ENCODE data around the gene IL21R. TPM values are rescaled to one million over a fixed set of nuclear protein-coding genes. Genes with fewer than 3 reads are reported as not detected.
A peak's percentile ranks its signal among the peaks of the same experiment; 100 is the strongest.

The IL21R gene
- total and polyA plus RNA-seq, 2 donors (not counting 1 experiment from before 2014, with no cell fraction given), result 28.5 to 32.1 TPM

DNA sequence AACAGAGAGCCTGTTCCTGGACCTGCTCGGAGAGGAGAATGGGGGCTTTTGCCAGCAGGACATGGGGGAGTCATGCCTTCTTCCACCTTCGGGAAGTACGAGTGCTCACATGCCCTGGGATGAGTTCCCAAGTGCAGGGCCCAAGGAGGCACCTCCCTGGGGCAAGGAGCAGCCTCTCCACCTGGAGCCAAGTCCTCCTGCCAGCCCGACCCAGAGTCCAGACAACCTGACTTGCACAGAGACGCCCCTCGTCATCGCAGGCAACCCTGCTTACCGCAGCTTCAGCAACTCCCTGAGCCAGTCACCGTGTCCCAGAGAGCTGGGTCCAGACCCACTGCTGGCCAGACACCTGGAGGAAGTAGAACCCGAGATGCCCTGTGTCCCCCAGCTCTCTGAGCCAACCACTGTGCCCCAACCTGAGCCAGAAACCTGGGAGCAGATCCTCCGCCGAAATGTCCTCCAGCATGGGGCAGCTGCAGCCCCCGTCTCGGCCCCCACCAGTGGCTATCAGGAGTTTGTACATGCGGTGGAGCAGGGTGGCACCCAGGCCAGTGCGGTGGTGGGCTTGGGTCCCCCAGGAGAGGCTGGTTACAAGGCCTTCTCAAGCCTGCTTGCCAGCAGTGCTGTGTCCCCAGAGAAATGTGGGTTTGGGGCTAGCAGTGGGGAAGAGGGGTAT is 39.3 kb upstream of the IL21R start:
- Mint-ChIP-seq H3K4me1 (peaks cover 32% of the 10 kb centered on the region), H3K27ac (no peak overlapping the region), H3K9me3 (ENCODE audit: insufficient read depth) (no peaks in the 10 kb centered on the region), H3K4me3 (no peak overlapping the region), H3K27me3 (no peaks in the 10 kb centered on the region)
- ChIA-PET POLR2A (no interaction called here), CTCF (interaction anchor here (1.1 to 2.7 kb wide), 3 partner anchors 44 to 183 kb away, joined by 3 to 11 read pairs (median 7); no protein-coding TSS in a partner anchor)
- Histone ChIP-seq H4K20me1 (ENCODE audit: control insufficient read depth, insufficient read depth, low read length, poor library complexity, severe bottlenecking) (peaks cover 57% of the 10 kb centered on the region), H3K4me3 (ENCODE audit: control extremely low read depth in 1 of 5, extremely low read depth in 1 of 5, insufficient read depth in 1 of 5, low read depth in 2 of 5, low read length in 4 of 5) (no peak overlapping the region), H3K27ac (ENCODE audit: low read length in 2 of 2) (peak overlapping the region; percentile 2 to 19), H3K4me1 (ENCODE audit: control insufficient read depth in 2 of 2, insufficient read depth in 2 of 2, low read length in 2 of 2) (peaks cover 12 to 25% of the 10 kb centered on the region in 2 donors), H3K36me3 (replicated peaks in 1 of 2; ENCODE audit: control extremely low read depth in 1 of 2, control insufficient read depth in 1 of 2, extremely low read depth in 1 of 2, insufficient read depth in 2 of 2, low read length in 1 of 2) (peaks cover 27 to 64% of the 10 kb centered on the region in 2 experiments), H2AFZ (ENCODE audit: insufficient read depth, low read depth, low read length, poor library complexity, severe bottlenecking) (no peak overlapping the region), H3K9ac (ENCODE audit: low read length) (no peak overlapping the region), H3K9me3 (ENCODE audit: control extremely low read depth in 1 of 3, control insufficient read depth in 2 of 3, insufficient read depth in 1 of 3, low read length in 2 of 3) (peaks cover 0 to 5% (median 0%) of the 10 kb centered on the region in 3 donors), H3K4me2 (replicated peaks; ENCODE audit: low read depth, low read length, poor library complexity, severe bottlenecking) (no peak overlapping the region), H3K27me3 (replicated peaks in 1 of 4; ENCODE audit: control extremely low read depth in 1 of 4, control insufficient read depth in 3 of 4, insufficient read depth in 4 of 4, low read length in 3 of 4) (no peaks in the 10 kb centered on the region), H3K79me2 (ENCODE audit: control insufficient read depth, insufficient read depth, low read length) (peaks cover 5% of the 10 kb centered on the region)
- ATAC-seq (ENCODE audit: low read depth) (no peak), DNase-seq (no peak)
- WGBS (ENCODE audit: insufficient coverage), result 88% methylated on average over 16 of the region's 16 CpGs
- intact Hi-C loops (cut with micrococcal nuclease), result no loop called here
- TF ChIP-seq EZH2 (IDR thresholded peaks at IDR 0.05; ENCODE audit: borderline replicate concordance, insufficient read depth, low read depth, low read length, poor library complexity, severe bottlenecking), result no peak
- TF ChIP-seq, protein P1, sequence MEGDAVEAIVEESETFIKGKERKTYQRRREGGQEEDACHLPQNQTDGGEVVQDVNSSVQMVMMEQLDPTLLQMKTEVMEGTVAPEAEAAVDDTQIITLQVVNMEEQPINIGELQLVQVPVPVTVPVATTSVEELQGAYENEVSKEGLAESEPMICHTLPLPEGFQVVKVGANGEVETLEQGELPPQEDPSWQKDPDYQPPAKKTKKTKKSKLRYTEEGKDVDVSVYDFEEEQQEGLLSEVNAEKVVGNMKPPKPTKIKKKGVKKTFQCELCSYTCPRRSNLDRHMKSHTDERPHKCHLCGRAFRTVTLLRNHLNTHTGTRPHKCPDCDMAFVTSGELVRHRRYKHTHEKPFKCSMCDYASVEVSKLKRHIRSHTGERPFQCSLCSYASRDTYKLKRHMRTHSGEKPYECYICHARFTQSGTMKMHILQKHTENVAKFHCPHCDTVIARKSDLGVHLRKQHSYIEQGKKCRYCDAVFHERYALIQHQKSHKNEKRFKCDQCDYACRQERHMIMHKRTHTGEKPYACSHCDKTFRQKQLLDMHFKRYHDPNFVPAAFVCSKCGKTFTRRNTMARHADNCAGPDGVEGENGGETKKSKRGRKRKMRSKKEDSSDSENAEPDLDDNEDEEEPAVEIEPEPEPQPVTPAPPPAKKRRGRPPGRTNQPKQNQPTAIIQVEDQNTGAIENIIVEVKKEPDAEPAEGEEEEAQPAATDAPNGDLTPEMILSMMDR (IDR thresholded peaks at IDR 0.05), result no peak

DNA sequence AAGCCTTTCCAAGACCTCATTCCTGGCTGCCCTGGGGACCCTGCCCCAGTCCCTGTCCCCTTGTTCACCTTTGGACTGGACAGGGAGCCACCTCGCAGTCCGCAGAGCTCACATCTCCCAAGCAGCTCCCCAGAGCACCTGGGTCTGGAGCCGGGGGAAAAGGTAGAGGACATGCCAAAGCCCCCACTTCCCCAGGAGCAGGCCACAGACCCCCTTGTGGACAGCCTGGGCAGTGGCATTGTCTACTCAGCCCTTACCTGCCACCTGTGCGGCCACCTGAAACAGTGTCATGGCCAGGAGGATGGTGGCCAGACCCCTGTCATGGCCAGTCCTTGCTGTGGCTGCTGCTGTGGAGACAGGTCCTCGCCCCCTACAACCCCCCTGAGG is 38.7 kb upstream of the IL21R start:
- CTCF ChIA-PET, result interaction anchor here (1.1 to 2.7 kb wide), 3 partner anchors 44 to 184 kb away, joined by 3 to 11 read pairs (median 7); no protein-coding TSS in a partner anchor
- no peak for TF ChIP-seq EZH2 (IDR thresholded peaks at IDR 0.05; ENCODE audit: borderline replicate concordance, insufficient read depth, low read depth, low read length, poor library complexity, severe bottlenecking)
- TF ChIP-seq, protein P1 (IDR thresholded peaks at IDR 0.05), result no peak
- peaks cover 25 to 59% of the 10 kb centered on the region in 2 experiments for H3K36me3 ChIP-seq (replicated peaks in 1 of 2; ENCODE audit: control extremely low read depth in 1 of 2, control insufficient read depth in 1 of 2, extremely low read depth in 1 of 2, insufficient read depth in 2 of 2, low read length in 1 of 2)
- Mint-ChIP-seq H3K4me1 (peaks cover 37% of the 10 kb centered on the region), H3K9me3 (ENCODE audit: insufficient read depth) (no peaks in the 10 kb centered on the region), H3K27ac (peak overlapping the region; percentile 26), H3K27me3 (no peaks in the 10 kb centered on the region), H3K4me3 (no peak overlapping the region)
- peak overlapping the region; percentile 2 to 19 for H3K27ac ChIP-seq (ENCODE audit: low read length in 2 of 2)
- intact Hi-C loops (cut with micrococcal nuclease), result no loop called here
- no peak overlapping the region for H2AFZ ChIP-seq (ENCODE audit: insufficient read depth, low read depth, low read length, poor library complexity, severe bottlenecking)
- no peak overlapping the region for H3K9ac ChIP-seq (ENCODE audit: low read length)
- H3K4me3 ChIP-seq (ENCODE audit: control extremely low read depth in 1 of 5, extremely low read depth in 1 of 5, insufficient read depth in 1 of 5, low read depth in 2 of 5, low read length in 4 of 5), result no peak overlapping the region
- peaks cover 51% of the 10 kb centered on the region for H4K20me1 ChIP-seq (ENCODE audit: control insufficient read depth, insufficient read depth, low read length, poor library complexity, severe bottlenecking)
- no peak for ATAC-seq (ENCODE audit: low read depth)
- peaks cover 0 to 5% (median 0%) of the 10 kb centered on the region in 3 donors for H3K9me3 ChIP-seq (ENCODE audit: control extremely low read depth in 1 of 3, control insufficient read depth in 2 of 3, insufficient read depth in 1 of 3, low read length in 2 of 3)
- POLR2A ChIA-PET, result no interaction called here
- WGBS (ENCODE audit: insufficient coverage), result 93% methylated on average over 5 of the region's 5 CpGs
- peaks cover 16 to 31% of the 10 kb centered on the region in 2 donors for H3K4me1 ChIP-seq (ENCODE audit: control insufficient read depth in 2 of 2, insufficient read depth in 2 of 2, low read length in 2 of 2)
- H3K4me2 ChIP-seq (replicated peaks; ENCODE audit: low read depth, low read length, poor library complexity, severe bottlenecking), result no peak overlapping the region
- H3K27me3 ChIP-seq (replicated peaks in 1 of 4; ENCODE audit: control extremely low read depth in 1 of 4, control insufficient read depth in 3 of 4, insufficient read depth in 4 of 4, low read length in 3 of 4), result no peaks in the 10 kb centered on the region
- peaks cover 5% of the 10 kb centered on the region for H3K79me2 ChIP-seq (ENCODE audit: control insufficient read depth, insufficient read depth, low read length)
- no peak for DNase-seq
